NB4 (cell line): Measurements from ENCODE around the gene MRPL54.
"Not testable (repeated sequence)": the region's sequence is repeated elsewhere in the genome, so short reads cannot be mapped to it uniquely, and the experiment has no call there.

Source experiments
- CTCF ChIP-seq: IDR thresholded peaks from one replicate; pipeline ENCODE4 v1.5.1; 2012; ENCODE audit warnings: low read depth, low read length
- MAX ChIP-seq: IDR thresholded peaks from 2 replicates; pipeline ENCODE4 v1.6.1; 2011; ENCODE audit warnings: low read depth, low read length
- MYC ChIP-seq: IDR thresholded peaks from 2 replicates; pipeline ENCODE4 v1.6.1; 2011; ENCODE audit warnings: low read depth, low read length

- not testable (repeated sequence) for TF ChIP-seq MYC, CTCF, MAX
These were observed 4.8 kb upstream of the MRPL54 start for GRCh38 chr19:3757705-3758104.
